Endothelial cell of umbilical vein (primary cell): ENCODE measurements around the gene SLC1A3. TPM values are rescaled to one million over a fixed set of nuclear protein-coding genes. Genes with fewer than 3 reads are reported as not detected.

Source experiments
- BruUV-seq: library from RNA; stranded (reverse); fragments of 400-500 nt; replicated peaks from 2 replicates; lab custom pipeline; 2021; lab: Mats Ljungman, UMichigan
- CTCF ChIA-PET: fragments of 300-600, 350-600 bp; sonication (Branson Sonifier 250); formaldehyde crosslinking; loops from one replicate; lab custom pipeline; 2021; ENCODE audit warnings: antibody characterized with exemption, inconsistent platforms; lab: Charles Lee
- POLR2A ChIA-PET: fragments of 300-600, 350-600 bp; sonication (Branson Sonifier 250); formaldehyde crosslinking; loops from one replicate; lab custom pipeline; 2021; ENCODE audit warnings: antibody characterized with exemption, inconsistent platforms; lab: Charles Lee
- DNase-seq: peaks from one replicate; pipeline ENCODE4 v3.0.0-alpha.2; 2011; ENCODE audit warnings: low read depth, low spot score
- FAIRE-seq: peaks from 2 replicates; lab custom pipeline; 2011; peaks lifted over from hg19 to GRCh38; lab: Jason Lieb, UNC
- H2AFZ ChIP-seq: 2 replicates; pipeline ENCODE4 v1.6.0; 2012; ENCODE audit warnings: low read depth, low read length, control low read depth, inconsistent platforms
- H3K27ac ChIP-seq: 2 replicates; pipeline ENCODE4 v1.5.1; 2011; ENCODE audit warnings: low read depth, mild to moderate bottlenecking, control low read depth, low read length, moderate library complexity; ENCODE audit not compliant: insufficient read depth
- H3K27me3 ChIP-seq, 2 experiments: 2 replicates each; pipeline versions ENCODE4 v1.6.0 to v1.6.1; 2011; ENCODE audit warnings: low read length in 2 of 2, mixed read lengths in 1 of 2; ENCODE audit not compliant: control insufficient read depth in 2 of 2, insufficient read depth in 2 of 2
- H3K36me3 ChIP-seq, 2 experiments: 2 replicates in 1 of 2; 3 replicates in 1 of 2; pipeline ENCODE4 v1.5.1; 2011; ENCODE audit warnings: low read length in 2 of 2, mild to moderate bottlenecking in 1 of 2, moderate library complexity in 1 of 2; ENCODE audit not compliant: control insufficient read depth in 2 of 2, insufficient read depth in 2 of 2; ENCODE audit errors: extremely low read depth in 1 of 2
- H3K4me1 ChIP-seq: 3 replicates; pipeline ENCODE4 v1.5.1; 2011; ENCODE audit warnings: mild to moderate bottlenecking, low read length; ENCODE audit not compliant: control insufficient read depth, insufficient read depth; ENCODE audit errors: extremely low read depth
- H3K4me2 ChIP-seq: 2 replicates; pipeline ENCODE4 v1.6.1; 2011; ENCODE audit warnings: low read length, control low read depth, mixed read lengths; ENCODE audit not compliant: insufficient read depth
- H3K4me3 ChIP-seq, 3 experiments: fragments of 200-600 bp in 1 of 3; sonication (generic), shearing (Covaris generic) in 1 of 3; replicated peaks in 1 of 3; 2 replicates each; pipeline ENCODE4 v1.5.1; 2011 to 2016; ENCODE audit warnings: control low read depth in 3 of 3, low read length in 3 of 3, mild to moderate bottlenecking in 2 of 3, inconsistent platforms in 1 of 3, low read depth in 1 of 3, moderate library complexity in 1 of 3; ENCODE audit not compliant: insufficient read depth in 1 of 3
- H3K79me2 ChIP-seq: 2 replicates; pipeline ENCODE4 v1.6.0; 2012; ENCODE audit warnings: low read length, inconsistent platforms; ENCODE audit not compliant: control insufficient read depth, insufficient read depth
- H3K9ac ChIP-seq: replicated peaks from 2 replicates; pipeline ENCODE3; 2011; ENCODE audit warnings: low read length, control low read depth; ENCODE audit not compliant: insufficient read depth; ENCODE audit errors: extremely low read depth
- H3K9me1 ChIP-seq: replicated peaks from 3 replicates; pipeline ENCODE4 v1.6.0; 2011; ENCODE audit warnings: mild to moderate bottlenecking, low read length; ENCODE audit not compliant: control insufficient read depth, insufficient read depth; ENCODE audit errors: extremely low read depth
- H3K9me3 ChIP-seq: replicated peaks from 2 replicates; pipeline ENCODE4 v1.5.1; 2012; ENCODE audit warnings: low read length, inconsistent platforms; ENCODE audit not compliant: control insufficient read depth, insufficient read depth
- H4K20me1 ChIP-seq: replicated peaks from 2 replicates; pipeline ENCODE3; 2011; ENCODE audit warnings: mild to moderate bottlenecking, low read length; ENCODE audit not compliant: control insufficient read depth, insufficient read depth; ENCODE audit errors: extremely low read depth
- CTCF ChIP-seq, 2 donors: IDR thresholded peaks; 1 replicate in 1 of 2; 2 replicates in 1 of 2; pipeline ENCODE4 v1.5.1; 2011; ENCODE audit warnings: low read length in 2 of 2, mild to moderate bottlenecking in 2 of 2, moderate library complexity in 2 of 2, control low read depth in 1 of 2, inconsistent platforms in 1 of 2, low read depth in 1 of 2; ENCODE audit not compliant: insufficient read depth in 1 of 2; ENCODE audit errors: extremely low read depth in 1 of 2
- EZH2 ChIP-seq: IDR thresholded peaks from 2 replicates; pipeline ENCODE4 v1.6.1; 2012; ENCODE audit warnings: borderline replicate concordance, low read depth, mild to moderate bottlenecking, moderate library complexity, low read length, inconsistent platforms; ENCODE audit not compliant: severe bottlenecking
- MYC ChIP-seq: IDR thresholded peaks from one replicate; pipeline ENCODE4 v1.6.1; 2011; ENCODE audit warnings: mild to moderate bottlenecking, low read depth, low read length
- POLR2AphosphoS5 ChIP-seq: IDR thresholded peaks from 2 replicates; pipeline ENCODE4 v1.6.1; 2012; ENCODE audit warnings: low read depth, mild to moderate bottlenecking, control low read depth, low read length, moderate library complexity; ENCODE audit not compliant: insufficient read depth
- dilution Hi-C: fragments of 300-500 bp; cut with MboI; formaldehyde crosslinking; loops from one replicate; pipeline ENCODE4 v1.15.0; 2019; ENCODE audit warnings: low sequenced_read_pairs; ENCODE audit not compliant: extremely low pct_ligation_motif_present
- intact Hi-C: fragments of 100-400 bp; cut with micrococcal nuclease; formaldehyde crosslinking; loops from one replicate; pipeline ENCODE4 v1.10.0; 2022
- polyA plus RNA-seq, 4 experiments: library from polyadenylated mRNA; depleted of rRNA in 3 of 4; stranded (reverse) in 3 of 4; unstranded in 1 of 4; fragments of >200 nt; gene quantifications; 2 replicates each; pipeline versions ENCODE4 v1.2.1 to v1.2.3, GENCODE V29; 2011 to 2012; ENCODE audit warnings: missing spikeins in 1 of 4
- total RNA-seq: library from RNA; stranded (reverse); gene quantifications from 2 replicates; pipeline ENCODE4 v1.2.3, GENCODE V29; 2021

The SLC1A3 gene
- total and polyA plus RNA-seq, 2 donors (not counting 3 experiments of a cell fraction or from before 2014, with no cell fraction given), result 0.36 TPM; not detected in 1

- no peak overlapping the region for H3K9ac ChIP-seq
- ChIA-PET POLR2A (no interaction called here), CTCF (interaction anchor here (0.6 to 8.1 kb wide), 8 partner anchors 10 to 615 kb away, joined by 3 to 277 read pairs (median 21); no protein-coding TSS in a partner anchor)
- H3K36me3 ChIP-seq, result no peaks in the 10 kb centered on the region
- H3K9me3 ChIP-seq, result no peaks in the 10 kb centered on the region
- TF ChIP-seq EZH2, result no peak
- no peak for TF ChIP-seq POLR2AphosphoS5
- TF ChIP-seq MYC, result no peak
- no peak for TF ChIP-seq CTCF (IDR thresholded peaks at IDR 0.05; ENCODE audit: extremely low read depth in 1 of 2, insufficient read depth in 1 of 2, low read depth in 1 of 2, low read length in 2 of 2)
- H2AFZ ChIP-seq, result no peak overlapping the region
- BruUV-seq, result no TSS peak
- no peaks in the 10 kb centered on the region for H3K79me2 ChIP-seq
- dilution Hi-C loops, result no loop called here
- H3K9me1 ChIP-seq, result no peaks in the 10 kb centered on the region
- peaks cover 0 to 7% of the 10 kb centered on the region in 2 experiments for H3K27me3 ChIP-seq
- no peak overlapping the region for H3K27ac ChIP-seq
- H3K4me3 ChIP-seq, result no peak overlapping the region
- no peaks in the 10 kb centered on the region for H4K20me1 ChIP-seq
- intact Hi-C loops, result no loop called here
- H3K4me2 ChIP-seq, result no peak overlapping the region
- no peaks in the 10 kb centered on the region for H3K4me1 ChIP-seq
- no peak for FAIRE-seq
- no peak for DNase-seq
Observed at GRCh38 chr5:36694351-36694750, 87.9 kb downstream of the SLC1A3 start.
